ENCODE data around the gene ATP2B3. TPM values are rescaled to one million over a fixed set of nuclear protein-coding genes. Genes with fewer than 3 reads are reported as not detected.
A peak's percentile ranks its signal among the peaks of the same experiment; 100 is the strongest.

The ATP2B3 gene
- total and polyA plus RNA-seq, 9 of the 15 experiments (the other 6 are each of a cell fraction or from before 2014, with no cell fraction given), result 0.04 TPM; not detected in 8

DNA sequence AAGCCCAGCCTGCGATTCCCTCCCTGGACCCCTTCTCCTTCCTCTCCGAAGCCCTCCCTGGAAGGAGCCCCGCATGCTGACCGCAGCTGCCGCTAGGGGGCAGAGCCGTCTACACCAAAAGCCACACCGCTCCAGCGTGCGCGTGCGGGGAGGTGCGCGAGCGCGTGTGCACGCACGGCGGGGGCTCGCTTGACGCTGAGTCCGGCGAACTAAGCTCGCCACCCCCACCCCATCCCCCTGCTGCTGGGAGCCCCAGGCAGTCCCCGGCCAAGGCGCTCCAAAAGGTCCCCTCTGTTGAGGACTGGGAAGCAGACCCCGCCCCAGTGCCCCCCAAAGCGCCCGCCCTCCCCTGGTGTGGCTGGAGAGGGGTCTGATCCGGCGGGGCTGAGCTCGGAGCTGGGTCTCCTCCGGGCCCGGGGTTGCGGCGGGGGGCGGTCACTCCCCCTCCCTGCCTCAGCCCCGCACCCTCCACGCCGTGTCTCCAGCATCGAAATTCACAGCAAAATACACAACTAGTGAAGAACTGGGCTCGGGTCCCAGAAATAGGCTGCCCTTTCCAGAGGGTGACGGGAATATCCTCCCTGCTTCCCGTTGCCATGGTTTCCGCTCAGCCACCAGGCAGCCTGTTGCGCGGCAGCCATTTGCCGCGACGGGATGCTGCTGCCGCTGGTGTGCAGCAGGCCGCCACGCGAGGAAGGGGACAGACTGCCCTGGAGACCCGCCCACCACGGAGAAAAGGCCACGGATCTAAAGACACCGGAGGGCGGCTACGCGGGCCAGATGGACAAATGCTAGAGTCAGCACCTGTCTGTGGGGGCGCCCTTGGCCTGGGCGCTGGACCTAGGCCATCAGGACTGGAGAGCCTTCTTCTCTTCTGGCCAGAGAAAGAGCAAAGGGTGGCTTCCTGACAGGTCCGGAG, 92.7 kb downstream of the ATP2B3 start (continued):
- TF ChIP-seq, protein P1, sequence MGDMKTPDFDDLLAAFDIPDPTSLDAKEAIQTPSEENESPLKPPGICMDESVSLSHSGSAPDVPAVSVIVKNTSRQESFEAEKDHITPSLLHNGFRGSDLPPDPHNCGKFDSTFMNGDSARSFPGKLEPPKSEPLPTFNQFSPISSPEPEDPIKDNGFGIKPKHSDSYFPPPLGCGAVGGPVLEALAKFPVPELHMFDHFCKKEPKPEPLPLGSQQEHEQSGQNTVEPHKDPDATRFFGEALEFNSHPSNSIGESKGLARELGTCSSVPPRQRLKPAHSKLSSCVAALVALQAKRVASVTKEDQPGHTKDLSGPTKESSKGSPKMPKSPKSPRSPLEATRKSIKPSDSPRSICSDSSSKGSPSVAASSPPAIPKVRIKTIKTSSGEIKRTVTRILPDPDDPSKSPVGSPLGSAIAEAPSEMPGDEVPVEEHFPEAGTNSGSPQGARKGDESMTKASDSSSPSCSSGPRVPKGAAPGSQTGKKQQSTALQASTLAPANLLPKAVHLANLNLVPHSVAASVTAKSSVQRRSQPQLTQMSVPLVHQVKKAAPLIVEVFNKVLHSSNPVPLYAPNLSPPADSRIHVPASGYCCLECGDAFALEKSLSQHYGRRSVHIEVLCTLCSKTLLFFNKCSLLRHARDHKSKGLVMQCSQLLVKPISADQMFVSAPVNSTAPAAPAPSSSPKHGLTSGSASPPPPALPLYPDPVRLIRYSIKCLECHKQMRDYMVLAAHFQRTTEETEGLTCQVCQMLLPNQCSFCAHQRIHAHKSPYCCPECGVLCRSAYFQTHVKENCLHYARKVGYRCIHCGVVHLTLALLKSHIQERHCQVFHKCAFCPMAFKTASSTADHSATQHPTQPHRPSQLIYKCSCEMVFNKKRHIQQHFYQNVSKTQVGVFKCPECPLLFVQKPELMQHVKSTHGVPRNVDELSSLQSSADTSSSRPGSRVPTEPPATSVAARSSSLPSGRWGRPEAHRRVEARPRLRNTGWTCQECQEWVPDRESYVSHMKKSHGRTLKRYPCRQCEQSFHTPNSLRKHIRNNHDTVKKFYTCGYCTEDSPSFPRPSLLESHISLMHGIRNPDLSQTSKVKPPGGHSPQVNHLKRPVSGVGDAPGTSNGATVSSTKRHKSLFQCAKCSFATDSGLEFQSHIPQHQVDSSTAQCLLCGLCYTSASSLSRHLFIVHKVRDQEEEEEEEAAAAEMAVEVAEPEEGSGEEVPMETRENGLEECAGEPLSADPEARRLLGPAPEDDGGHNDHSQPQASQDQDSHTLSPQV (IDR thresholded peaks at IDR 0.05), result no peak
- TF ChIP-seq ARHGAP35 (IDR thresholded peaks at IDR 0.05; ENCODE audit: partially characterized antibody) (no peak), ZNF766 (CRISPR knock-in tag; conservative IDR thresholded peaks at IDR 0.05) (no peak), ZNF232 (CRISPR knock-in tag; IDR thresholded peaks at IDR 0.05) (peak; percentile 88; the same call in 1 of the 2 replicates), CBX3 (IDR thresholded peaks at IDR 0.05; ENCODE audit: borderline replicate concordance in 1 of 2, low read length in 2 of 2) (no peak; a peak in 1 of 3 replicates), CCNT2 (IDR thresholded peaks at IDR 0.05; ENCODE audit: borderline replicate concordance, extremely low read depth, insufficient read length, low read depth, low read length) (no peak), HLTF (IDR thresholded peaks at IDR 0.05) (no peak), MCM7 (IDR thresholded peaks at IDR 0.05) (no peak), SREBF2 (CRISPR knock-in tag; IDR thresholded peaks at IDR 0.05) (no peak)
- TF ChIP-seq, protein P2, sequence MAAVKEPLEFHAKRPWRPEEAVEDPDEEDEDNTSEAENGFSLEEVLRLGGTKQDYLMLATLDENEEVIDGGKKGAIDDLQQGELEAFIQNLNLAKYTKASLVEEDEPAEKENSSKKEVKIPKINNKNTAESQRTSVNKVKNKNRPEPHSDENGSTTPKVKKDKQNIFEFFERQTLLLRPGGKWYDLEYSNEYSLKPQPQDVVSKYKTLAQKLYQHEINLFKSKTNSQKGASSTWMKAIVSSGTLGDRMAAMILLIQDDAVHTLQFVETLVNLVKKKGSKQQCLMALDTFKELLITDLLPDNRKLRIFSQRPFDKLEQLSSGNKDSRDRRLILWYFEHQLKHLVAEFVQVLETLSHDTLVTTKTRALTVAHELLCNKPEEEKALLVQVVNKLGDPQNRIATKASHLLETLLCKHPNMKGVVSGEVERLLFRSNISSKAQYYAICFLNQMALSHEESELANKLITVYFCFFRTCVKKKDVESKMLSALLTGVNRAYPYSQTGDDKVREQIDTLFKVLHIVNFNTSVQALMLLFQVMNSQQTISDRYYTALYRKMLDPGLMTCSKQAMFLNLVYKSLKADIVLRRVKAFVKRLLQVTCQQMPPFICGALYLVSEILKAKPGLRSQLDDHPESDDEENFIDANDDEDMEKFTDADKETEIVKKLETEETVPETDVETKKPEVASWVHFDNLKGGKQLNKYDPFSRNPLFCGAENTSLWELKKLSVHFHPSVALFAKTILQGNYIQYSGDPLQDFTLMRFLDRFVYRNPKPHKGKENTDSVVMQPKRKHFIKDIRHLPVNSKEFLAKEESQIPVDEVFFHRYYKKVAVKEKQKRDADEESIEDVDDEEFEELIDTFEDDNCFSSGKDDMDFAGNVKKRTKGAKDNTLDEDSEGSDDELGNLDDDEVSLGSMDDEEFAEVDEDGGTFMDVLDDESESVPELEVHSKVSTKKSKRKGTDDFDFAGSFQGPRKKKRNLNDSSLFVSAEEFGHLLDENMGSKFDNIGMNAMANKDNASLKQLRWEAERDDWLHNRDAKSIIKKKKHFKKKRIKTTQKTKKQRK (IDR thresholded peaks at IDR 0.05; ENCODE audit: borderline replicate concordance, low read depth, low read length), result no peak
- TF ChIP-seq, protein P3, sequence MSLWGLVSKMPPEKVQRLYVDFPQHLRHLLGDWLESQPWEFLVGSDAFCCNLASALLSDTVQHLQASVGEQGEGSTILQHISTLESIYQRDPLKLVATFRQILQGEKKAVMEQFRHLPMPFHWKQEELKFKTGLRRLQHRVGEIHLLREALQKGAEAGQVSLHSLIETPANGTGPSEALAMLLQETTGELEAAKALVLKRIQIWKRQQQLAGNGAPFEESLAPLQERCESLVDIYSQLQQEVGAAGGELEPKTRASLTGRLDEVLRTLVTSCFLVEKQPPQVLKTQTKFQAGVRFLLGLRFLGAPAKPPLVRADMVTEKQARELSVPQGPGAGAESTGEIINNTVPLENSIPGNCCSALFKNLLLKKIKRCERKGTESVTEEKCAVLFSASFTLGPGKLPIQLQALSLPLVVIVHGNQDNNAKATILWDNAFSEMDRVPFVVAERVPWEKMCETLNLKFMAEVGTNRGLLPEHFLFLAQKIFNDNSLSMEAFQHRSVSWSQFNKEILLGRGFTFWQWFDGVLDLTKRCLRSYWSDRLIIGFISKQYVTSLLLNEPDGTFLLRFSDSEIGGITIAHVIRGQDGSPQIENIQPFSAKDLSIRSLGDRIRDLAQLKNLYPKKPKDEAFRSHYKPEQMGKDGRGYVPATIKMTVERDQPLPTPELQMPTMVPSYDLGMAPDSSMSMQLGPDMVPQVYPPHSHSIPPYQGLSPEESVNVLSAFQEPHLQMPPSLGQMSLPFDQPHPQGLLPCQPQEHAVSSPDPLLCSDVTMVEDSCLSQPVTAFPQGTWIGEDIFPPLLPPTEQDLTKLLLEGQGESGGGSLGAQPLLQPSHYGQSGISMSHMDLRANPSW (CRISPR knock-in tag; IDR thresholded peaks at IDR 0.05), result no peak
- TF ChIP-seq, protein P4, sequence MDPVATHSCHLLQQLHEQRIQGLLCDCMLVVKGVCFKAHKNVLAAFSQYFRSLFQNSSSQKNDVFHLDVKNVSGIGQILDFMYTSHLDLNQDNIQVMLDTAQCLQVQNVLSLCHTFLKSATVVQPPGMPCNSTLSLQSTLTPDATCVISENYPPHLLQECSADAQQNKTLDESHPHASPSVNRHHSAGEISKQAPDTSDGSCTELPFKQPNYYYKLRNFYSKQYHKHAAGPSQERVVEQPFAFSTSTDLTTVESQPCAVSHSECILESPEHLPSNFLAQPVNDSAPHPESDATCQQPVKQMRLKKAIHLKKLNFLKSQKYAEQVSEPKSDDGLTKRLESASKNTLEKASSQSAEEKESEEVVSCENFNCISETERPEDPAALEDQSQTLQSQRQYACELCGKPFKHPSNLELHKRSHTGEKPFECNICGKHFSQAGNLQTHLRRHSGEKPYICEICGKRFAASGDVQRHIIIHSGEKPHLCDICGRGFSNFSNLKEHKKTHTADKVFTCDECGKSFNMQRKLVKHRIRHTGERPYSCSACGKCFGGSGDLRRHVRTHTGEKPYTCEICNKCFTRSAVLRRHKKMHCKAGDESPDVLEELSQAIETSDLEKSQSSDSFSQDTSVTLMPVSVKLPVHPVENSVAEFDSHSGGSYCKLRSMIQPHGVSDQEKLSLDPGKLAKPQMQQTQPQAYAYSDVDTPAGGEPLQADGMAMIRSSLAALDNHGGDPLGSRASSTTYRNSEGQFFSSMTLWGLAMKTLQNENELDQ (CRISPR knock-in tag; IDR thresholded peaks at IDR 0.05; ENCODE audit: borderline replicate concordance), result no peak

All from K562 (cell line).